IgD-negative memory B cell (primary cell): ENCODE results near the gene APOA1. TPM values are rescaled to one million over a fixed set of nuclear protein-coding genes. Genes with fewer than 3 reads are reported as not detected.

ENCODE experiments used
- H3K27ac Mint-ChIP-seq, 3 donors: one replicate each; pipeline ENCODE4 v1.8.0; 2020 to 2022; ENCODE audit warnings: mild to moderate bottlenecking in 3 of 3, mixed read lengths in 3 of 3, moderate library complexity in 1 of 3
- H3K27me3 Mint-ChIP-seq: one replicate; pipeline ENCODE4 v1.8.0; 2021; ENCODE audit warnings: mixed read lengths
- H3K36me3 Mint-ChIP-seq: one replicate; pipeline ENCODE4 v1.8.0; 2020; ENCODE audit warnings: mild to moderate bottlenecking, mixed read lengths
- H3K4me1 Mint-ChIP-seq, 3 donors: one replicate each; pipeline ENCODE4 v1.8.0; 2020 to 2022; ENCODE audit warnings: mixed read lengths in 3 of 3, mild to moderate bottlenecking in 1 of 3
- H3K4me3 Mint-ChIP-seq, 4 donors: one replicate each; pipeline ENCODE4 v1.8.0; 2020 to 2022; ENCODE audit warnings: mild to moderate bottlenecking in 4 of 4, mixed read lengths in 4 of 4, moderate library complexity in 3 of 4
- H3K9me3 Mint-ChIP-seq, 3 donors: one replicate each; pipeline ENCODE4 v1.8.0; 2020 to 2021; ENCODE audit warnings: mixed read lengths in 3 of 3, mild to moderate bottlenecking in 1 of 3
- polyA plus RNA-seq: library from polyadenylated mRNA; unstranded; fragments of 300-500 nt; fragmentation: Illumina TruSeq; gene quantifications from one replicate; pipeline ENCODE4 v1.2.3, GENCODE V29; 2021

Gene APOA1
- polyA plus RNA-seq, 1 donor from 2014 or later, result not detected

DNA sequence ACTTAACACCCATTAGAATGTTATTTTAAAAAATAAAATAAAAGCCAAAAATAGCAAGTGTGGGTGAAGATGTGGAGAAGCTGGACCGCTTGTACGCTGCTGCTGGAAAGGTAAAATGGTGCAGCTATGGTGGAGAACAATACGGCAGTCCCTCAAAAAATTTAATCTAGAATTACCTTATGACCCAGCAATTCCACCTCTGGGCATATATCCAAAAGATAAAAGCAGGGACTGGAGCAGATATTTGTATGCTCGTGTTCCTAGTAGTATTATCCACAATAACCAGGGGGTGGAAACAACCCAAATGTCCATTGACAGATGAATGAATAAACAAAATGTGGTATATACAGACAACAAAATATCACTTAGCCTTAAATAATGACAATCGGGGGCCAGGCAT, 39.6 kb downstream of the APOA1 start:
- H3K9me3 Mint-ChIP-seq, result no peaks in the 10 kb centered on the region
- peaks cover 0 to 3% (median 0%) of the 10 kb centered on the region in 3 donors for H3K4me1 Mint-ChIP-seq
- peaks cover 3% of the 10 kb centered on the region for H3K27me3 Mint-ChIP-seq
- no peak overlapping the region for H3K4me3 Mint-ChIP-seq
- H3K36me3 Mint-ChIP-seq, result peaks cover under 1% of the 10 kb centered on the region
- H3K27ac Mint-ChIP-seq, result no peak overlapping the region

DNA sequence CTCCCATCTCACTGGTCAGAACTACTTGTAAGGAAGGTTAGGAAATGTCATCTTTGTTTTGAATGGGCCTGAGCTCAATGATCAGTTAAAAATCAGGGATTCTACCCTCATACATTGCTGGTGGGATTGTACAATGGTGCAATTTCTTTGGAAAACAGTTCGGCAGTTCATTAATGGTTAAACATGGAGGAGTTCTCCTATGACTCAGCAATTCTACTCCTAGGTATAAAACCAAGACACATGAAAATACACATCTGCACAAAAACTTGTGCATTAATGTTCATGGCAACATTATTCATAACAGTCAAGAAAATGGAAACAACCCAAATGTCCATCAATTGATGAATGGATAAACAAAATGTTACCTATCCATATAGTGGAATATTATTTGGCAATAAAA, 40.9 kb downstream of the APOA1 start:
- Mint-ChIP-seq H3K9me3 (no peaks in the 10 kb centered on the region), H3K4me3 (no peak overlapping the region), H3K36me3 (no peaks in the 10 kb centered on the region), H3K4me1 (peaks cover 0 to 3% (median 0%) of the 10 kb centered on the region in 3 donors), H3K27me3 (peaks cover 3% of the 10 kb centered on the region), H3K27ac (no peak overlapping the region)

DNA sequence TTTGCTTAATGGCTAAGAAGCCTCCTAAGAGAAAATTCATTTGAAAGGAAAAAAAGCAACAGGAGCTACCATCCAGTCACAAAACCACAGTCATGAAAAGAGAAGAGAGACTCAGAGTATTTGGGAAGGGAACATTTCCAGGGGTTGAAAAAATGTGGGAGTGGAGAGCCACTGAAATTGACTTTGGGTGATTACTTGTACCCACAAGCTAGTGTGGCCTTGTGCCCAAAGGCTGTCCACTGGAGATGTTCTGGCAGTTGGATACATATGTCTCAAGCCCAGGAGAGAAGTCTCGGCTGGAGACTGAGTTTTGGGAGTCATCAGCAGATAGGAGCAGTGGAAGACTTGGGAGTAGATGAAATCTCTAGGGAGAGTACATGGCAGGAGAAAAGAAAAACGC, 42.6 kb downstream of the APOA1 start:
- H3K4me1 Mint-ChIP-seq, result peaks cover 0 to 3% (median 3%) of the 10 kb centered on the region in 3 donors

DNA sequence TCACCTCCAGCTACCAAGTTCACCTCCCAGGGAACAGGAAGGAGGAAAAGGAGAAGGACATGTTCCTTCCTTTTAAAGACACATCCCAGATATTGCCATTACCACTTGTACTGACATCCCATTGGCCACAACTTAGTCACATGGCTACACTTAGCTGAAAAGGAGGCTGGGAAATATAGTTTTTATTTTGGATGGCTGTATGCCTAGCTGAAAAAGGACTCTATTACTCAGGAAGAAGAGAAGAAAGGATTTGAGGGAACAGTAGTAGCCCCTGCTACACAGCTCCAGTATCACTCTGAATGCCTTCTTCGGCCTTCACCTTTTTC, 43.7 kb downstream of the APOA1 start:
- H3K27ac Mint-ChIP-seq, result no peak overlapping the region
- H3K36me3 Mint-ChIP-seq, result no peaks in the 10 kb centered on the region
- H3K4me1 Mint-ChIP-seq, result peaks cover 0 to 3% (median 3%) of the 10 kb centered on the region in 3 donors
- H3K27me3 Mint-ChIP-seq, result peaks cover 5% of the 10 kb centered on the region
- no peak overlapping the region for H3K4me3 Mint-ChIP-seq
- no peaks in the 10 kb centered on the region for H3K9me3 Mint-ChIP-seq

More for the DNA sequence above, 42.6 kb downstream of the APOA1 start:
- Mint-ChIP-seq H3K36me3 (no peaks in the 10 kb centered on the region), H3K9me3 (no peaks in the 10 kb centered on the region), H3K4me3 (no peak overlapping the region), H3K27me3 (peaks cover 5% of the 10 kb centered on the region), H3K27ac (no peak overlapping the region)

DNA sequence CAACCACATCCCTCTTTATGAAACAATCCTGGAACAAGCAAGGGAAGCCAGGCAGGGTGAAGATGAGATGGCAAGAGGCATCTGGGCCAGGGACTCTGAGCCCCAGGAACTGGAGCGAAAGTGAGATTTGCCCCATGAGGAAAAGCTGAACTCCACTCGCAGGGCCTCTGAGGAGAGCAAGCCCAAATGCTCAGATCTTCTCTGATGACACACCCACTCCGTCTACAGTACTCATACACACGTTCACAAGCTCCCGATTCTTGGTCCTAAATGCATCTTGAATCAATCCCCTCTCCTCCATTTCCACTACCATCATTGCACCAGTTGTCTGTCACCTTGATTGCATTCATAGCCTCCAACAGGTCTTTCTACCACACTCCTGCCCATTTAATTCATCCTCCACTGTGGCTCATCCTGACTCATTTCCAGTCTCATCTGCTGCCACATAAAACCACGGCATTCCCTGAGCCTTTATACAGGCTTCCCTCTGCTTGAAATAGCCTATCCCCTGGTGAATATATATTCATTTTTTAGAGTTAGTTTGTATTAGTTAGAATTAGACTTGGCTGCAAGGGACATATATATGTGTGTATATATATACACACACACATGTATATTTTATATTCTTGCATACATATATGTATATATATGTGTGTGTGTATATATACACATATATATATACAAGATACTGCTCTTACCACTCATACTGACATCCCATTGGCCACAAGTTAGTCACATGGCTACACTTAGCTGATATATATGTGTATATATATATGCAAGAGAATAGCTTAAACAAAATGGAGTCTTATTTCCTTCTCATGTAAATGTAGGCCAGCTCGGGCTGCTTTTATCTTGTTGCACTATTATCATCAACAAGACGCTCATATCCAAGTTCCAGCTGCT, 44.3 kb downstream of the APOA1 start:
- Mint-ChIP-seq H3K36me3 (no peaks in the 10 kb centered on the region), H3K27ac (peak overlapping the region in 1 of 3 donors; percentile 14), H3K27me3 (peaks cover 4% of the 10 kb centered on the region), H3K9me3 (no peaks in the 10 kb centered on the region), H3K4me1 (peaks cover 5 to 7% (median 6%) of the 10 kb centered on the region in 3 donors), H3K4me3 (peak overlapping the region in 1 of 4 donors; percentile 1)

DNA sequence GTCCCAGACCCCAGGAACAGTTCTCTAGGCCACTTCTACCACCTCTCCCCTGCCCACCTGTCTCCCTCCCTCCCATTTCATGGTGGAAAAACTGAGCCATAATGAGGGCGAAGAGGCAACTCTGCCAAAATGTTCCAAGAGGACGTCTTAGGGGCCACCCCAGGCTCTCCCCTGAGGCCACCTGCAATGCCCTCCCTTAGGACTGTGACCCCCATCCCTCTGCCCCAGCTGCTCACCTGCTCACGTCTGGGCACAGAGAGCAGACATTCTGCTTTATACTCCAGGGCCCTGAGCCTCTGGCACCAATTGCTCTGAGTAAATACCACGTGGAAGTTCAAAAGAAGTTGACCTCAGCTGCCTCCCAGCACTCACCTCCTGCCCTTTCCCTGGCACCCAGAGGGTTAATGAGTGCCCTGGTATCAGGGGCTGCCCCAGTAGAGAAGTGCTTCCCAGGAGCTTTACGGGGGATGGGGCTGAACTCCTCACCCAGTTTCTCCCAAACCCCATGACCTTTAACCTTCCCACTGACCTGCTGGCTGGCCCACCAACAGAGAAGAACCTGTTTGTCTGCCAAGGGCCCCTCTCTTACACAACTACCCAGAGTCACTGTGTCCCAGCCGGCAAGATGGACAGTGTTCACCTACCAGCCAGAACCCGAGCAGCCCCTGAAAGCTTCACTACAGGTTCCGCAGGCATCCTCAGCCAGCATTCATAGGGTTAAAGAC, 45.1 kb downstream of the APOA1 start:
- no peaks in the 10 kb centered on the region for H3K9me3 Mint-ChIP-seq
- H3K4me3 Mint-ChIP-seq, result no peak overlapping the region
- H3K4me1 Mint-ChIP-seq, result peaks cover 7 to 9% (median 7%) of the 10 kb centered on the region in 3 donors
- H3K36me3 Mint-ChIP-seq, result no peaks in the 10 kb centered on the region
- peaks cover 4% of the 10 kb centered on the region for H3K27me3 Mint-ChIP-seq
- H3K27ac Mint-ChIP-seq, result no peak overlapping the region

DNA sequence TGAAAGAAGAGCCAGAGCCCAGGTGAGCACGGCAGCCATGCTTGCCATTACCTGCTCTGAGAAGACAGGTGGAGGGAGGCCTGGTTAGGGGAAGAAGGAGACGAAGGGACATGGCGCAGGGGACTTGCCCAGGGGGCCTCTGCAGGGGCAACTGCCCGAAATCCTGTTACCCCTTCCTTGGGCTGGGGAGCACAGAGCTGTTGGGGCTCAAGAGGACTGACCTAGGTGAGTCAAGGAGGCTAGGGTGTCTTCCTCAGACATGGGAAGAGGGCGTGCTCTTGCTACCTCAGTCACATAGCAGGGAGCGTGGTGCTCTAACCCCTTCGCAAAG, 45.6 kb downstream of the APOA1 start, which contains the start of gene APOA5:
APOA5 (minus strand) TSS at position 67 of the 331 bp plus-strand sequence; CDS start at position 48, 19 bp downstream.
- Mint-ChIP-seq H3K4me3 (peak within 1 kb of the TSS in 3 of 4 donors; percentile 13 to 74 (median 52)), H3K4me1 (peaks cover 9 to 12% (median 11%) of the 10 kb centered on the region in 3 donors), H3K27me3 (peaks cover 4% of the 10 kb centered on the region), H3K9me3 (no peaks in the 10 kb centered on the region), H3K27ac (peak within 1 kb of the TSS in 1 of 3 donors; percentile 14), H3K36me3 (peaks cover 4% of the 10 kb centered on the region)

DNA sequence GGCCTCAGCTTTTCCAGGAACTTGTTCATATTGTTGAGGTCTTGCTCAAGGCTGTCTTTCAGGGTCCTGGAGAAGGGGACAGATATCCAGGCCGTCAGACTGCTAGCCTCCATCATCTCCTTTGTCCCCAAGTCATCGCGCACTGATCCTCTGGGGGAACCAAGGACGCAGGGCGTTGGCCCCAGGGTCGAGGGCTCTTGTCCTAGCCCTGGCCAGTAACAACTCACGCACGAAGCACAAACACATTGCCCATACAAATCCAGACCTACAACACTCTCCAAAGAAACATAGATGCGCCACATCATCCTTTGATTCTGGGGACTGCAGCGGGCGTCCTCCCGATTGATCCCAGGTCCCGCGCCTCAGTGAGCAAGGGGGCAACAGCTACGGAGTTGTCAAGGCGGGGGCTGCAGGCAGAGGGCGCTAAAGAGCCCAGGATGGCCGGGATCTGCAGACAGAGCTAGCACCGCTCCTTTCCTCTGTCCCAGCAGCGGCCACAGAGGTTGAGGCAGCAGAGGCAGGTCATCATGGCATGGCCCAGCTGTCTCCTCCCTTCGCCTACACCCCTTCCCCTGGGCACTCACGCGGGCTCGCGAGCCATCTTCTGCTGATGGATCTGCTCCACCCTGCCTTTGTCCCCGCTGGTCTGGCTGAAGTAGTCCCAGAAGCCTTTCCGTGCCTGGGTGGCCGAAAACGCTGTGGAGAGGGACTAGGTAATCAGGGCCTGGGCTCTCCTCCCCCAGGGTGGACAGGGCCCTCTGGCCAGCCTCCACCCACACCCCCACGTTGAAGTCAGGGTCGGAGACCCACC, 46.2 kb downstream of the APOA1 start:
- H3K4me1 Mint-ChIP-seq, result peaks cover 9 to 17% (median 16%) of the 10 kb centered on the region in 3 donors
- H3K9me3 Mint-ChIP-seq, result no peaks in the 10 kb centered on the region
- H3K36me3 Mint-ChIP-seq, result peaks cover 4% of the 10 kb centered on the region
- no peak overlapping the region for H3K27ac Mint-ChIP-seq
- peaks cover 3% of the 10 kb centered on the region for H3K27me3 Mint-ChIP-seq
- H3K4me3 Mint-ChIP-seq, result peak overlapping the region in 3 of 4 donors; percentile 13 to 74 (median 52)

DNA sequence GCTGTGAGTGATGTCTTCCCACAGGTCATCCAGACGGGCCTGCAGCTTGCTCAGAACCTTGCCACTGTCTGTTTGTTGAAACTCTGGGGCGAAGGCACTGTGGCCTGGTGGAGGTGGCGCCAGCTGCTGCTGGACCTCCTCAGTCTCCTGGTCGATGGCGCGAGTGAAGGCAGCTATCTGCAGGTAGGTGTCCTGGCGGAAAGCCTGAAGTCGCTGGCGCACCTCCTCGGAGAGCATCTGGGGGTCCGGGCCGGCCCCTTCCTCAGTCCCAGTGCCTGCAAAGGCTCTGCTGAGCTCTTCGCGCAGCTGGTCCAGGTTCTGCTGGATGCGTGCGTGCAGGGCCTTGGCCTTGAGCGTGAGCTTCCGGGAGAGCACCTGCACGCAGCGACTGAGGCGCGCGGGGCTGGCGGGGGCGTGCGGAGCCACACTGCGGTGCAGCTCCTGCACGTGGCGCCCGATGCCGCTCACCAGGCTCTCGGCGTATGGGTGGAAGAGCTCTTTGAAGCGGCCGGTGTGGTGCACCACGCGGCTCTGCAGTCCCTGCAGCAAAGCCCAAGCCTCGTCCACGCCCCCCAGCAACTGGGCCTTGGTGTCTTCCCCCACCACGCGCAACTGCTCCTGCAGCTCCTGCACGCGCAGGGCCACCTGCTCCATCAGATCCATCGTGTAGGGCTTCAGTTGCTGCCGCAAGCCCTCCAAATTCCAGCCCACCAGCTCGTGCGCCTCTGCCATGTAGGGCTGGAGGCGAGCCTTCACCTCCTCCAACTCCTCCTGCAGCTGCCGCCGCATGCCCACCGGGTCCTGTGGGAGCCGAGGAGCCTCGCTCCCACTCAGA, 47.0 kb downstream of the APOA1 start:
- Mint-ChIP-seq H3K4me3 (peak overlapping the region in 2 of 4 donors; percentile 5 to 74), H3K36me3 (peaks cover 4% of the 10 kb centered on the region), H3K27ac (no peak overlapping the region), H3K27me3 (peaks cover 3% of the 10 kb centered on the region), H3K9me3 (no peaks in the 10 kb centered on the region), H3K4me1 (peaks cover 16 to 19% (median 19%) of the 10 kb centered on the region in 3 donors)

DNA sequence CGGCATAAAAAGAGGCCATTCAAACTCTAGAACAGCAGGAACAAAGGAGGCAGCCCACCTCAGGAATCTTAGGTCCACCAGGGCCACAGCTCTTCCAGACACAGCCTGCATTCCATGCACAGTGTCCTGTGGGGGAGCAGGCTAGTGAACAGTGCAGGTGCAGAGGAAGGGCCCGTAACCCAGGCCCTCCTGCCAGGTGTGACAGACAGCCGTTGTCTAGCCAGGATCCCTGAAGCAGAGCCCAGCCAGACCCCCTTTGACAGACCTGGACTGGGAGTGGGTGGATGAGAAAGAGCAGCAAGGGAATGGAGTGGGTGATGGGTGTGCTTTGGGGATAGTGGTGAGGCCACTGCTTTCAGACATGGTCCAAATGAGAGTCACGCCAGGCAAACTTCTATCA, 48.4 kb downstream of the APOA1 start:
- H3K27ac Mint-ChIP-seq, result peak overlapping the region in 1 of 3 donors; percentile 19
- H3K4me1 Mint-ChIP-seq, result peaks cover 20 to 24% (median 23%) of the 10 kb centered on the region in 3 donors
- peaks cover 4% of the 10 kb centered on the region for H3K36me3 Mint-ChIP-seq
- H3K27me3 Mint-ChIP-seq, result peaks cover 3% of the 10 kb centered on the region
- no peaks in the 10 kb centered on the region for H3K9me3 Mint-ChIP-seq
- H3K4me3 Mint-ChIP-seq, result peak overlapping the region; percentile 68 to 99 (median 92)

DNA sequence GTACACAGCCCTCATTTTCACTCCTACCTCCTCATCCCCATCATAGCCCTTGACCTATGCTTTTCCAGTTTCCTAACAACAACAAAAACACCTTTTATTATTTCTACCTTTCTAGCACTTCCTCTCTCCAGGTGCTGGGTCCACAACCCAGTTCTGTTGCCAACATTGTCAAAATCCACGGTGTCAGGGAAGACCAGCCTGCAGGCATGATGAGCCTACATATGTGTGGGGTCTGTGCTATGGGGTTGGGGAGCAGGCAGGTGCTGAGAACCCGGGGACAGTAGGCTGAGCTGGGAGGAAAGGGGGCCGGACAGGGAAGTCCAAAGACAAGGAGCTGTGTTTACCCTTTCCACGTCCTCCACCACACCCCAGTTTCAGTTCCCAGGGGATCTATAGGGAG, 48.9 kb downstream of the APOA1 start:
- Mint-ChIP-seq H3K36me3 (peaks cover 4% of the 10 kb centered on the region), H3K9me3 (no peaks in the 10 kb centered on the region), H3K27me3 (peaks cover 3% of the 10 kb centered on the region), H3K4me1 (peaks cover 20 to 24% (median 23%) of the 10 kb centered on the region in 3 donors), H3K4me3 (peak overlapping the region; percentile 89 to 99 (median 98)), H3K27ac (peak overlapping the region in 2 of 3 donors; percentile 19 to 97)

DNA sequence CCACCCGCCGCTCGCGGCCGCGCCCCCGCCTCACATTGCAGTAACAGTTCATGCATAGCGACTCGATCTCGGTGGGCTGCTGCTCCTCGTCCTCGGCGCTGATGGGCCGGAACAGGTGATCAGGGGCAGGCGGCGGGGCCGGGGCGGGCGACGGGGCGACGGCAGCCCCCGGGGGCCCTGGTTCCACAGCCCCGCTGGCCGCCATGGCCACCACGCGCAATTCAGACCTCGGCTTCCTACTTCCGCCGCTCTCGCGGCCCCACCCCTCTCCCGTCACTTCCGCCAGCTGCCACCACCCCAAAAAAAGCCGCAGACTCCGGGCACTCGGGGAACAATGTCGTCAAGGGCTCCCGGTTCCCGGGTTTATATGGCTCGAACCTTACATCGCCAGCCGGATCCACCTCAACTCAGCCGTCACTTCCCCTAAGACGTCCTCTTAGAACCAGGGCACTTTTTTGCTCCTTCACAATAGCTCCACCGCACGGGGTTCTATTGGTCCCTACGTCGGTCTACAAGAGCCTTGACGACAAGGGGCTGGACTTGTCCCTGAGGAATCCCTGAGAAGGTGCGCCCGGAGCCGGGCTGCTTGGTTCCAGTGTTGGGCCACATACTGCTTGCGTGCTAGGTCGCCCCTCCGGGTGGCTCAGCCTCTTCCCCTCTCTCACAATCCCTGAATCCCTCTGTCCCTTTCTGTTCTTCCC, 49.5 kb downstream of the APOA1 start, which contains the start of gene ZPR1:
ZPR1 (minus strand) TSS at position 238 of the 701 bp plus-strand sequence; CDS start at position 205, 33 bp downstream.
- Mint-ChIP-seq H3K27me3 (peaks cover 3% of the 10 kb centered on the region), H3K4me1 (peaks cover 20 to 24% (median 23%) of the 10 kb centered on the region in 3 donors), H3K27ac (peak within 1 kb of the TSS; percentile 87 to 97 (median 95)), H3K4me3 (peak within 1 kb of the TSS; percentile 89 to 99 (median 98)), H3K9me3 (no peaks in the 10 kb centered on the region), H3K36me3 (peaks cover 4% of the 10 kb centered on the region)

DNA sequence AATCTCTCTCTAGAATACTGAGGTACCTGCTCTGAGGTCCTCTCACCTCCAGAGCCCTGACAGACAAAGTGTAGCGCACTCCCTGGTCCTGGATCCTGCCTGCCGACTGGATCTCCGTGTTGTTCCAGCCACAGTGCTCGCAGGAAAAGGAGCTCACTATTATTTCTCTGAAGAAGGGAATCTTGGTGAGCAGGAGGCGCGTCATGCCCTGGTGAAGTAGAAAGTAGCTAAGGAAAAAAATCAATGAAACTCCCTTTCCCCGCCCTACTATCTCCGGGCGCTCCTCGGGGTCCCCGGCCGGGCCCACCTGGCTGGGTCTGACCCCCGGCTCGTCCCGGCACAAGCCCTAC, 50.0 kb downstream of the APOA1 start:
- H3K4me1 Mint-ChIP-seq, result peaks cover 20 to 25% (median 24%) of the 10 kb centered on the region in 3 donors
- peak overlapping the region; percentile 53 to 97 (median 54) for H3K27ac Mint-ChIP-seq
- H3K36me3 Mint-ChIP-seq, result peaks cover 4% of the 10 kb centered on the region
- H3K9me3 Mint-ChIP-seq, result no peaks in the 10 kb centered on the region
- H3K4me3 Mint-ChIP-seq, result peak overlapping the region; percentile 89 to 99 (median 98)
- H3K27me3 Mint-ChIP-seq, result peaks cover 3% of the 10 kb centered on the region
